Stimulated activated CD8-positive, alpha-beta memory T cell treated with anti-CD3 and anti-CD28 coated beads, Interleukin-15, amount 100 ng/mL, for 24 hours (primary cell): ENCODE measurements around the gene WDHD1.
"Not testable (repeated sequence)": the region's sequence is repeated elsewhere in the genome, so short reads cannot be mapped to it uniquely, and the experiment has no call there.

ENCODE experiments used
- DNase-seq: peaks from one replicate; pipeline ENCODE4 v3.0.0-alpha.2; 2020; ENCODE audit warnings: low read depth

Gene WDHD1

DNA sequence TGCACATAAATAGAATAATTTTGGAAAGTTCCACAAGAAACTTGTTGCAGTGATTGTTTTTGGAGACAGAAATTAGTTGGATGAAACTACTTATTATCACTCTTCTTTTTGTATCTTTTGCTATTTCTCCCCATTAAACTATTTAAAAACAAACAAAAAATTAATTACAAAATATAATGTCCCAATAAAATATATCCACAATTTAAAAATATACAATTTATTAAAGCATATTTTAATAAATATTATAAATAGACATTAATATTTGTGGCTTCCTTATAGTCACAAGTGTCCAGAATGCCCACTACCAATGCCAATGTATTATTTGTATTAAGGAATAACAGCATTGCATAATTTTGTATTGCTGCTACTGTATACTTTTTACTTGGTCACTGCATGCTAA, 71.8 kb downstream of the WDHD1 start:
- no peak for DNase-seq

DNA sequence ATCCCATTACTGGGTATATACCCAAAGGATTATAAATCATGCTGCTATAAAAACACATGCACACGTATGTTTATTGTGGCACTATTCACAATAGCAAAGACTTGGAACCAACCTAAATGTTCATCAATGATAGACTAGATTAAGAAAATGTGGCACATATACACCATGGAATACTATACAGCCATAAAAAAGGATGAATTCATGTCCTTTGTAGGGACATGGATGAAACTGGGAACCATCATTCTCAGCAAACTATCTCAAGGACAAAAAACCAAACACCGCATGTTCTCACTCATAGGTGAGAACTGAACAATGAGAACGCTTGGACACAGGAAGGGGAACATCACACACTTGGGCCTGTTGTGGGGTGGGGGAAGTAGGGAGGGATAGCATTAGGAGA, 73.3 kb downstream of the WDHD1 start:
- not testable (repeated sequence) for DNase-seq

DNA sequence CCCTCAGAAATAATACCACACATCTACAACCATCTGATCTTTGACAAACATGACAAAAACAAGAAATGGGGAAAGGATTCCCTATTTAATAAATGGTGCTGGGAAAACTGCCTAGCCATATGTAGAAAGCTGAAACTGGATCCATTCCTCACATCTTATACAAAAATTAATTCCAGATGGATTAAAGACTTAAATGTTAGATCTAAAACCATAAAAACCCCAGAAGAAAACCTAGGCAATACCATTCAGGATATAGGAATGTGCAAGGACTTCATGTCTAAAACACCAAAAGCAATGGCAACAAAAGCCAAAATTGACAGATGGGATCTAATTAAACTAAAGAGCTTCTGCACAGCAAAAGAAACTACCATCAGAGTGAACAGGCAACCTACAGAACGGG, 74.1 kb downstream of the WDHD1 start:
- not testable (repeated sequence) for DNase-seq

DNA sequence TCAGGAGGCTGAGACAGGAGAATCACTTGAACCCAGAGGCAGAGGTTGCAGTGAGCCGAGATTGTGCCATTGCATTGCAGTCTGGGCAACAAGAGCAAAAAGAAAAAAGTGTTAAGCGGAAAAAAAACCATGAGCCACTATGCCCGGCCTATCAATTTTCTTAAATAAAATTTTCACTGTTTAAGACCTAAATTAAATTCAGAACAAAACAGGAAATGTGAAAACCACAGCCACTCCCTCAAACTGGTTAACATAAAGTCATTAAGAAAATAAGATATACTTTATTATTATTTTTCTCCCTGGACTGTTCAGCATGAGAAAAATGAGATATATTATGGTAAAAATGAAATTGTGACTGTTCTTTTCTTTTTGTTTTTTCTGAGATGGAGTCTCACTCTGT, 79.7 kb downstream of the WDHD1 start:
- DNase-seq = no peak

DNA sequence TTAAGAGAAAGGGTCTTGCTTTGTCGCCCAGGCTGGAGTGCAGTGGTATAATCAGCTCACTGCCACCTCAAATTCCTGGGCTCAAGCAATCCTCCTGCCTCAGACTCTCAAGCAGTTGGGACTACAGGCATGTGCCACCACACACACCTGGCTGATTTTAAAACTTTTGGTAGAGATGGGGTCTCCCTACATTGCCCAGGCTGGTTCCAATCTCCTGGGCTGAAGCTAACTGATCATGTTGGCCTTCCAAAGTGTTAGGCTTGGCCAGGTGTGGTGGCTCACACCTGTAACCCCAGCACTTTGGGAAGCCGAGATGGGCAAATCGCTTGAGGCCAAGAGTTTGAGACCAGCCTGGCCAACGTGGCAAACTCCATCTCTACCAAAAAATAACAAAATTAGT, 80.4 kb downstream of the WDHD1 start:
- no peak for DNase-seq

DNA sequence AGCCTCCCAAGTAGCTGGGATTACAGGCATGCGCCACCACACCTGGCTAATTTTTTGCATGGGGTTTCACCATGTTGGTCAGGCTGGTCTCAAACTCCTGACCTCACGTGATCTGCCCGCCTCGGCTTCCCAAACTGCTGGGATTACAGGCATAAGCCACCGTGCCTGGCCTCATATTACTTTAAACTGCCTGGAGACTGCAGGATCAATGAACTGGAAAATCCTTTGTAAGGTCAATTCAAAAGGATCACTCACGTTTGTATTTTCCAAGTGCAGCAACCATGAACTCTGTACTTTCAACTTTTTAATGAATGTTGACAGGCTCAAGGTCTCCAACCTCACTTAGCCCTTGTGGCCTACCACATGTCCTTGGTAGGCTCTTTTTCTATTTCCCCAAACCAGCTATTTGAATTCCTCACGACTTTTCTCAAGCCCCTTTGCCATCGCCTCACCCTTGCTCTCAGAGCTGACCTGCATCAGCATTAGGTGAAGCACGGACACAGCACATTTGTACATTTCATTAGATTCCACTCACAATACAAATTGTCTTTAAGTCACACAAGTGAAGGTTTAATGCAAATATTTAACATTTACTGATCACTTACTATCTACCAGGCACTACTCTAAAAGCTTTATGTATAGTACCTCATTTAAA, 82.0 kb downstream of the WDHD1 start:
- DNase-seq = no peak

DNA sequence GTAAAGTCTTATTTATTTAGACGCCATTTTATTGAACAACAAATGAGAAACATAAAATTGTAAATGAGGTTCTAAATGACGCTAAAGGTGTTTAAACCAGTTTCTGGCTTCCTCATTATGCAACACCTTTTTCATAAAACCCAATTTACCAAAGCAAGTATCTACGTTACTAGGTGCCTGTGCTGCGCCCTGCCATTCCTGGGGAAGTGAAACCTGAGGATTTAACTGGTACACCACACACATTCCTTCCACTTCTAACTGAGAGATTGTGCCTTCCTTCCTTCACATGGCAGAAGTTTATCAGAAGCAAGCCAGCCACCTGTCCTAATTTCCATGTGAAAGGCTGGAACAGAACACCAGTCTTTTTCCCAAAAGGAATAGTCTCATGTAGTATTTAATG, 84.0 kb downstream of the WDHD1 start:
- DNase-seq = no peak

DNA sequence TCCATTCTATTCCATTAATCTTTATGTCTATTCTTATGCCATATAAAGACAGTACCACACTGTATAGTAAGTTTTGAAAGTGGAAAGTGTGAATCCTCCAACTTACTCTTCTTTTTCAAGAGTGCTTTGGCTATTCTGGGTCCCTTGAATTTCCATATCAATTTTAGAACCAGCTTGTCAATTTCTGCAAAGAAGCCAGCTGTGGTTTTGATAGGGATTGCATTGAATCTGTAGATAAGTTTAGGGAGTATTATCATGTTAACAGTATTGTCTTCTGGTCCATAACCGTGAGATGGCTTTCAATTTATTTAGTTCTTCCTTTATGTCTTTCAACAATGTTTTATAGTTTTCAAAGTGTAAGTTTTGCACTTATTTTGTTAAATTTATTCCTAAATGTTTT, 90.1 kb downstream of the WDHD1 start:
- no peak for DNase-seq

DNA sequence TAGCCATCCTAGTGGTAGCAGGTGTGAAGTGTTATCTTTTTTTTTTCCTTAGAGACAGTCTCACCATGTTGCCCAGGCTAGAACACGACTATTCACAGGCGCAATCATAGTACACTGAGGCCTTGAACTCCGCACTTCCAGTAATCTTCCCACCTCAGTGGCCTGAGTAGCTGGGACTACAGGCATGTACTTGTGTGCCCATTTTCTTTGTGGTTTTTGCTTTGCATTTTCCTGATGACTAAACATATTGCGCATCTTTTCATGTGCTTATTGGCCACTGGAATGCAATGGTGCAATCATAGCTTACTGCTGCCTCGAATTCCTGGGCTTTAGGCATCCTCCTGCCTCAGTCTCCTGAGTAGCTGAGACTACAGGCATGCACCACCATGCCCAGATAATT, 90.9 kb downstream of the WDHD1 start:
- no peak for DNase-seq

DNA sequence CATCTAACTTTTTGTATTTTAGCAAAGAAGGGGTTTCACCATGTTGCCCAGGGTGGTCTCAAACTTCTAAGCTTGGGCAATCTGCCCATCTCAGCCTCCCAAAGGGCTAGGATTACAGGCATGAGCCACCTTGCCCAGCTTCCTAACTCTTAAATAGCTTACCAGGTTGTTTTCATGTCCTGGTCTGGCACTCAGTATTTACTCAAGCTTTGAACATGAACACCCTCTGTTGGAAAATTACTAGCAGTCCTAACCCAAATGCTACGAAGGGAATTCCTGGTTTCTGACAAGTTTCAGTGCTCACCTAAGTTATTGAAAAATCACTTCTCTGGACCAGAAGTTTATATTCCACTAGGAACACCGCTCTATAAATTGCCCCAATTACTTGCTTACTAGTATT, 91.8 kb downstream of the WDHD1 start:
- DNase-seq = no peak

DNA sequence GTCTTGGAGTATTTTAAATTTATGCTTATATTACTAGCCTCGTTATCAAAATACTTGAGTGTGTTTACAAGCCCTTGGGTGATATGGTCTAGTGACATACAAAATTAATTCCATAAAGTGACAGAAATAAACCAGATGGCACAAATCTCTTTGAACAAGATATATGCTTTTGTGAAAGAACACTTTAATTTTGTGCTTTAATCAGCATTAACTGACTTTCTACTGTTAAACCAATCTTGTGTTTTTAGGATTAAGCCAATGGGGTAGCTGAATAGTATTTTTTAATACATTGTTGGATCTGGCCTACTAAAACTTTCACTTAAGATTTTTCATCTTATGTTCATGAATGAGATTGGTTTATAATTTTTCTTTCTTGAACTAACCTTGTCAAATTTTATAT, 93.9 kb downstream of the WDHD1 start:
- no peak for DNase-seq

DNA sequence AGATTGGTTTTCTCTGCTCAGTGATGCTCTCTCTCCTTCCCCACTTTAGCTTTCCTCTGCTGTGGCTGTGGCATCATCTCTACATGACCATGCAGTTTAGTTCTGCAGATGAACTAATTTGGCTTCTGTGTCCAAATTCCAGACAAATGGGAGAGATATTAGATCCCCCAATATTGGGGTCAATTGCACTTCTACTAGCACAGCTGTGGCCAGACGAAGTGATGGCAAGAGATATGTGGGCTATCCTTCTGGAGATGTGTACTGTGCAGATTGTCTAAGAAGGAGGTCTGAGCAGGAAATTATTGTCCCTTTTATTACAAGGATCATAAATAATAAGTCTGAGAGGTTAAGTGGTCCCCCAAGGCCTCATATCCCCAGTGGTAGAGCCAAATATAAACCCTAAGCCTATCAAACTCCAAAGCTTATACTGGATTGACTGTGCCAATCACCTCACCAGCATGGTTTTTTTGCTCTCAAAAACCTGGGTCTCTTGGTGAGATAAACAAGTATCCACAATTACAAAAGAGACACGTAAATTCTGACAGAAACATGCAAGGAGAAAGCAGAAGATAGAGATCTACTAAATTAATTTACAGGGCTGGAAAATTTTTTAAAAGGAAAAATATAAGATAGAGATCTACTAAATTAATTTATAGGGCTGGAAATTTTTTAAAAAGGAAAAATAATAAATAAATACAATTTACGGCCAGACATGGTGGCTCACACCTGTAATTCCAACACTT, 95.1 kb downstream of the WDHD1 start:
- DNase-seq = no peak

DNA sequence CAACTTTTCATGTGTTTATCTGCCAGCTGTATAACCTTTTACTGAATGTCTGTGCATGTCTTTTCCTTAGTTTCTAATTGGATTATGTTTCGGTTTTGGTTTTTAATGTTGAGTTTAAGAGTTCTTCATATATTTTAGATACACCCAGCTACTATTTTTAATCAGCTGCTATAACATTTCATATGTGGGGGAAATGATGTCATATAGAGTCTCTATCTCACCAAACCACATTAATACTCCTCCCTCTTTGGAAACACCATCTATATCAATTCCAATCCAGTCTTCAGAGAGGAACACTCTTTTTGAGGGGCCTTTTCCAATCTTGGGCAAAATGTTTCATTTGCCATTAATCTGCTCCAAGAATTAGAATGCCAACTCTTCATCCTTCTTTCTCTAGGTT, 95.8 kb downstream of the WDHD1 start:
- DNase-seq = no peak

DNA sequence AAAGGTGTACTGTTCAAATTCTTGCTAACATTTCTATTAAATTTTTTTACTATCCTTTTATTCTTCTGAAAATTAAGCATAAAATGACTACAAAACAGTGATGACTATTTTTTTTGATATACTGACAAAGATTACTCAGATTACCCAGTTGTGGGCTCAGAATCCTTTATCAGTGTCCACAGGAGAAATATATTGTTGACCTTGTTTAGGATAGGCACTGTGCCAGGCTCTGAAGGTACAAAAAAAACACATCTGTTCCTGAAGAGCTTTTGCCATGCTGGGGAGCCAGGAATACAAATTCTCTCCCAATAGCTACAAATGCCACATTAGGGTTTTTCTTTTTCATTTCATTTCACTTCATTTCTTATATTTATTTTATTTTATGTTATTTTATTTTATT, 97.3 kb downstream of the WDHD1 start:
- DNase-seq = no peak

DNA sequence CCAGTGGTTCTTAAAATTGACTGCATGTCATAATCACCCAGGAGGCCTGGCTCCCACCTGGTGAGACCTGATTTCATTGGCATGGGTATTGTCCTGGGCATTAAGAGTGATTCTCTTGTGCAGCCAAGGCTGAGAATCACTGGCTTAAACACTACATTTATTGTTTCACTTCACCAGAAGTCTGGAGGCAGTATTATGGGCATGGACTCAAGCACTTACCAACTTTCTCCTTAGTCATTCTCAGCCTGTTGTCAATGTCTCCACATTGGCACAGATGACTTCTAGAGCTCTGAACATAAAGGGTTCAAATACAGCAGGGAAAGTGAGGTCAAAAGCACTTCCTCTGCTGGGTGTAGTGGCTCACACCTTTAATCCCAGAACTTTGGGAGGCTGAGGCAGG, 98.7 kb downstream of the WDHD1 start:
- no peak for DNase-seq

DNA sequence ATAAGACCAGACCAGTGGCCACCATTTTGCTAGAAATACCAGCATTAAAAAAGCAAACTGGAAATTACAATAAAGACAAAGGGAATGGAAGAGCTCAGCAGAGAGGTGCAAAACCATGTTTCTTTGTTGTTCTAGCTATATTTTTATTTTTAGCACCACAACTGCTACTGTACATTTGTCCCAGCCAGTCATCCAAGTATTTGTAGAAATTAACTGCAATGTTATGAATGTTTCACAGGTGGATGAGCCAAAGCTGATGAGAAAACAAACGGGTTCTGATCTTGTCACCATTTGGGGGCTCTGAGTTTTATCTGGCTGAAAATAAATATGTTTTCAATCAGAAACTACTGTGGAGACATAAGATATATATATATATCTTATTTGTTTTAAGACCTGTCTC, 99.3 kb downstream of the WDHD1 start:
- no peak for DNase-seq

DNA sequence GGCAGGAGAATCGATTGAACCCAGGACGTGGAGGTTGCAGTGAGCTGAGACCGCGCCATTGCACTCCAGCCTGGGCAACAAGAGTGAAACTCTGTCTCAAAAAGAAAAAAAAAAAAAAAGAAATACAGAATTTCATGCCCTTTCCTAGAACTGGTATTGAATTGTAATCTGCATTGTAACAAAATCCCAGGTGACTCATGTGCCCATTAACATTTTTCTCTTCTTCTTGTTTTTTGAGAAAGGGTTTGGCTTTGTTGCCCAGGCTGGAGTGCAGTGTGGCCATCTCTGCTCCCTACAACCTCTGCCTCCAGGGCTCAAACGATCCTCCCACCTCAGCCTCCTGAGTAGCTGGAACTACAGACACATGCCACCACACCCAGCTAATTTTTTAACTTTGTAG, 100.3 kb downstream of the WDHD1 start:
- DNase-seq = not testable (repeated sequence)

DNA sequence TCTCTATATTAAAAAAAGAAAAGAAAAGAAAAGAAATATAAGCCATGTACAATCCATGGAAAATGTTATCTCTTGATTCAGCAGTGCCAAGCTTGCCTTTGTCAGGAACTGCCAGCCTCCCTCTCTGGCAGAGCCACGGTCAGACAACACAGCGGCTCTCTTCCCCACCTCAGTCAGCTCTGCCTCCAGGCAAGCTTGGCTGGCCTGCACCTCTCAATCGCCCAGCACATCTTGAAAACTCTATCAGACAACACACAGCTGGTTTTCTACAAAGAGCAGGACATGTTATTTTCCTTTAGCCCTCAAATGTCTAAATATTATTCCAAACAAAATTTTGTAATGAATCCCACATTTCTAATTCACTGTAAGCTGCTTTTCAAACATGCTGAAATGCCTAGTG, 104.3 kb downstream of the WDHD1 start:
- DNase-seq = no peak

DNA sequence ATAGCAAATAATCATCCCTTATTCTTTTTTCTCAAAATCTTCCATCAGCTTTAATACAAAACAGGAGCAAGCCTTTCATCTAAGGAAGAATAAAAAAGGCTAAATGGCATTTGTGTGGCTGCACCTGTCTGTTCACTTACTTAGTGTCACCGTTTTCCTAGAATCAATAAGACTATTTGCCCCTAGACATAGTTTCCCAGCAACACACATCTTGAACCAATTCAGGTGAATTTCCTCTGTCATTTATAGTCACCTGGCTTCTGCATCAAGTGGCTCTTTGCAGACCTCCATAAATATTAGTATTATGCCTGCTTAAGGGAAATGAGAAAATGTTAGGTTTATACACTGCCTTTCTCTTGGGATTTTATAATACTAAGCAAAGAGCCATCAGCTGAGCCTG, 106.8 kb downstream of the WDHD1 start:
- no peak for DNase-seq

DNA sequence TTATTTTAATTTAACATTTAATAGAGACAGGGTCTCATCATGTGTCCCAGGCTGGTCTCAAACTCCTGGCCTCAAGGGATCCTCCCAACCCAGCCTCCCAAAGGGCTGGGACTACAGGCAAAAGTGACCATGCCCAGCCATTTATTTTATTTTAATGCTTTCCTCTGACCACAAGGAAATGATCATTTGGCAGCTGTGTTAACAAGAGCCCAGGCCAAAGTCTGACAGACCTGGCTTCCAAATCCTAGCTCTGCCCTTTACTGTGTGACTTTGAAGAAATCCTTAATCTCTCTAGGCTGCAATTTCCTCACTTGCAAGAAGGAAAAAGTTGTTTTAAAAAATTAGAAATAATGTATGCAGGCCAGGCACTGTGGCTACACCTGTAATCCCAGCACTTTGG, 107.6 kb downstream of the WDHD1 start:
- no peak for DNase-seq

DNA sequence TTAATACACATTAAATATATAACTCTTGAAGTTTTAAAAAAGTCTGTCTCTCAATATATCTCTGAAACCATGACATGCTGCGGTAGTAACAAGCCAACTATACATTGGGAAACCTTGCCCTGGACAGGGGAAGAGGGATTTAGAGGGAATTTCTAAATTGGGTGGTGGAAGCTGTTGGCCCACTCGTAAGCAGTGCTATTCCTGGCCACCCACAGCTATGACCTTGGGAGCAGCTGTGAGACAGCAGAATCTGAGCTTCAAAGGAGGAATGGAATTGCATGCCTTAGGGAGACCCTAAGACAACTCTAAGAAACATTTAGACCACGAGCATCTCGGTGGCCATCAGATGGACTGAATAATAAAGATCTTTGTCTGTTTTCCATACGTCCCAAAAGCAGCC, 108.5 kb downstream of the WDHD1 start:
- no peak for DNase-seq

DNA sequence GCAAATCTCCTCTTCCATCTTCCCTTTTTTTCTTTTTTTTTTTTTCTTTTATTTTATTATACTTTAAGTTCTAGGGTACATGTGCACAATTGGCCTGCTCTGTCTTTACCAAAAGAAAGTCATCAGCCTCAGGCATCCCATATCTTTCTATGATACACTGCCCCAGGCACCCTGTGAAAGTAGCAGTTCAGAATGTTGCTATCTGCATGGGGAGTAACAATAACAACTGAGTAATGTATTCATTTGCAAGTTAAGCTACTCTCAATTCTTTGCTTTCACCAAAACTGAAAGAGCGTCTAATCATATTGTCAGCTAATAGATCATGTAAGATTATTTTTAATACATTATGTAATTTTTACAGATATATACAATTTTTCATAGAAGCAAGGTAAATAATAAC, 110.8 kb downstream of the WDHD1 start:
- no peak for DNase-seq

DNA sequence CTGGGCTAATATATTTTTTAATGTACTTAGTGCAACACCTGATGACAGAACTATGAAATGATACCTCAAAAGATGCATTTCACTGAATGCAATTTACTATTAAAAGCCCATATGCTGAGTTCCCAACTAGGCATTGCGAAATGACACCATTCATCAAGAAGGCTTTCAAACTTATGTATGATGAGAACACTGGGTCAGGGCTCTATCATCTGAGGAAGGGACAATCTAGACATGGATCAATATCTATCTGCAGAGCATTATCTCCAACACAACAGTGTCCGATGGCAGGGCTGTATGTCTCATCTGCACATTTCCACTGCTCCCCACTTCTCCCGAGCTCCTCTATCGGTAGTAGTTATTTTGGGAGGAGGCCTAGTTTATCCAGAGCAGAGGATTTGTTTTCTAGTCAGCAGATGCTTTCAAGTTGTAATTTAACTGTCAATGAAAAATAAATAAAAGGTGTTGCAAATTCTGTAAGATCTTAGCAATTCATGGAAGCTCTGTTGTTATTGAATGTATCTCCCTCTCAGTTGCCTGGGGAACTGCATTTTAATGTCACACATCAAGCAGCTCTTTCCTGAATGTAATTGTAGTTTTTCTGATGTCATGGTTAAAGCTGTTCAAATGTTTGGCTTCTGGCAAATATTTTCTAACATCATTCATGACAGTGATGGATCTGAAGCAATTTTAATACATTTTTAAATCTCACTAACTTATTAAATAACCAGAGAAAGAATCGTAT, 116.9 kb downstream of the WDHD1 start:
- no peak for DNase-seq
